IPS-NIHi7 (cell line): ENCODE data around the gene LEMD3.
"Not testable (repeated sequence)": the region's sequence is repeated elsewhere in the genome, so short reads cannot be mapped to it uniquely, and the experiment has no call there.

Source experiments
- DNase-seq: peaks from one replicate; pipeline ENCODE4 v3.0.0; 2012; ENCODE audit warnings: mixed read lengths; ENCODE audit errors: extremely low spot score

Gene LEMD3

GRCh38 chr12:65279369-65280112 is 110.2 kb downstream of the LEMD3 start:
- DNase-seq: no peak

GRCh38 chr12:65280306-65280705 is 110.9 kb downstream of the LEMD3 start:
- no peak for DNase-seq

GRCh38 chr12:65282840-65283239 is 113.5 kb downstream of the LEMD3 start:
- DNase-seq: no peak

- not testable (repeated sequence) for DNase-seq
Measured at GRCh38 chr12:65285532-65285931, 116.1 kb downstream of the LEMD3 start.

GRCh38 chr12:65287426-65287825 is 118.0 kb downstream of the LEMD3 start:
- DNase-seq: no peak

- DNase-seq: no peak
Measured at GRCh38 chr12:65292241-65292640, 122.9 kb downstream of the LEMD3 start.

GRCh38 chr12:65293735-65294134 is 124.4 kb downstream of the LEMD3 start:
- no peak for DNase-seq

- DNase-seq: no peak
Measured at GRCh38 chr12:65294641-65295262, 125.4 kb downstream of the LEMD3 start.

GRCh38 chr12:65296508-65297265 is 127.3 kb downstream of the LEMD3 start:
- no peak for DNase-seq
